Epidermal melanocyte (primary cell): ENCODE measurements around the gene CES5A.
"Not testable (repeated sequence)": the region's sequence is repeated elsewhere in the genome, so short reads cannot be mapped to it uniquely, and the experiment has no call there.

Experiments
- DNase-seq: peaks from one replicate; pipeline ENCODE4 v3.0.0; 2011; ENCODE audit warnings: low spot score; ENCODE audit not compliant: insufficient read length

Gene CES5A

DNA sequence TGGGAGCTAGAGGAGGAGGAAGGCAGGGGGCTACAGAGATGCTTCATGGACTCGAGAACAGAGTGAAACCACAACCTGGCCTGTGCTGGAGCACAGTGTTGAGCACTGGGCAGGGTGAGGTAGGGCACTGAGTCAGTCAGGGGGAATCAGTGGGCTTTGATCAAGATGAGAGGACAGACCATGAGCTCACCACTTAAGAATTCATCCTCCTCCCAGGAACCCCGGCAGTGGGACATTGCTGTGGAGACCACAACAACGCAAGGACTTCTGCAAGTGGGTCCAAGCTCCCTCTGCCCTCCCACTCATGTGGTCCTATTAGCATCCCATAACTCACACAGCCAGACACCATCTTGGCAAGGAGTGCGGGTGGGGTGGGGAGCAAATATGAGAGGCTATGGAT lies 1.7 kb upstream of the CES5A start:
- DNase-seq: no peak

- no peak for DNase-seq
Observed at GRCh38 chr16:55873122-55873521, 2.1 kb downstream of the CES5A start.

GRCh38 chr16:55872130-55872529 lies 3.0 kb downstream of the CES5A start:
- DNase-seq: no peak

GRCh38 chr16:55871411-55872038 lies 3.6 kb downstream of the CES5A start:
- DNase-seq: no peak

- DNase-seq: no peak
Observed at GRCh38 chr16:55868980-55869379, 6.2 kb downstream of the CES5A start.

DNA sequence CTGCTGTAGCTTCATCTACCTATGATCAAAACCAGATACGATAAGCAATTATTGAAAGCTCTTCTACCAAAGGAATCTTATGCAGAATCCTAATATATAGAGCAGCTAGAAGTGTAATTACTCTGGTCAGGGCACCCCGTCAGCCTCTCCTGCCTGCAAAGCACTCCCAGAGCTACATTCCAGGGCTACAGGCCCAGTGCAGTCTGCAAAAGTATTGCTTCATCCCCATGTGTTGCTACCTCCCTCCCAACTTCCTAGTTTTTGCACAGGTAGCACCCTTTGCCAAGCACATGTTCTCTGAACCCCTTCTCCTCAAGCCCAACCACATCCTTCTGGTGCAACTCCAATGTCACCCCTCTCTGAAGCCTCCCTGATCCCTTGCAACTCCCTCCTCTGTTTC lies 7.0 kb downstream of the CES5A start:
- no peak for DNase-seq

GRCh38 chr16:55861288-55861687 lies 13.9 kb downstream of the CES5A start:
- no peak for DNase-seq

DNA sequence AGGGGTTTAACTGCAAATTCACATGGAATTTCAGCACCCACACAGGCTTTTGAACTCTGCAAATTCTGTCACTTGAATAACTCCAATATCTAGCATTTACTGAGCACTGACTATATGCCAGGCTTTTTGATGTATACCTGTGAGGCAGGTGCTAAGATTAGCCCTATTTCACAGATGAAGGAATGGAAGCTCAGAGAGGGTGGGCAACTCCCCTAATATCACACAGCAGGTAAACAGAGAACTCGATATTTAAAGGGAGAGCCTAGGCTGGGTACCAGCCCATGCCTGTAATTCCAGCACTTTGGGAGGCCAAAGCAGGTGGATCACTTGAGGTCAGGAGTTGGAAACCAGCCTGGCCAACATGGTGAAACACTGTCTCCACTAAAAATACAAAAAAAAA lies 17.5 kb downstream of the CES5A start:
- not testable (repeated sequence) for DNase-seq

DNA sequence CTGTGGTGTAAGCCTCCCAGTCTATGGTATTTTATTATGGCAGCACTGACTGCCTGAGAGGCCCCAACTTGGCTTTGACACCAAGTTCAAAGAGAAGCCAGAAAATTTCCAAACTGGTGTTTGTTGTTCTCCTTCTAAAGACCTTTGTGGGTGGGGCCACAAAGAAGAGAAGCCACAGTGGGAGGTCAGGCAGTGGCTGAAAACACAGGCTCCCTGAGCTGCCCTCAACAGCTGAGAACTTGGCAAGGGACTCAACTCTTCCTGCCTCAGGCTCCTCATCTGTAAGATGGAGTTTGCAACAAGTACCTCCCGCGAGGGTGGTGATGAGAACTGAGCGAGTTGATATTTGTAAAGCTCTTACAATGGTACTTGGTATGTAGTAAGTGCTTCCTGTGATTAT lies 18.2 kb downstream of the CES5A start:
- DNase-seq: no peak

DNA sequence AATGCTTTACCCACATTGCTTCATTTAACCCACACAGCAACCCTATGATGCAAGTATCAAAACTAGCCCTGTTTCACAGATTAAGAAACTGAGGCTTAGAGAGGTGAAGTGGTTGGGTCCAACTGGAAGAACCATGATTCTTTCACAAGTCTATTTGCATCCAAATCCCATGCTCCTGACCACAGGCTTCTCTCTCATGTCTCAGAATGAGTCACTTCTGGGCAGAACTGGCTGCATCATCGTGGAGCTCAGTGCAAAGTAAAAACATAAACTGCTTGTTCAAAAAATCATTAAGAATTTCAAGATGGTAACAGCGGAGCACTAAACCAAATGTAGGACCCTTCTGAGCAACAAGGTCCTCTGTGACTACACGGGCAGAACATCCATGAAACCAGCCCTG lies 22.1 kb downstream of the CES5A start:
- DNase-seq: no peak

GRCh38 chr16:55849536-55849935 lies 25.6 kb downstream of the CES5A start:
- no peak for DNase-seq

DNA sequence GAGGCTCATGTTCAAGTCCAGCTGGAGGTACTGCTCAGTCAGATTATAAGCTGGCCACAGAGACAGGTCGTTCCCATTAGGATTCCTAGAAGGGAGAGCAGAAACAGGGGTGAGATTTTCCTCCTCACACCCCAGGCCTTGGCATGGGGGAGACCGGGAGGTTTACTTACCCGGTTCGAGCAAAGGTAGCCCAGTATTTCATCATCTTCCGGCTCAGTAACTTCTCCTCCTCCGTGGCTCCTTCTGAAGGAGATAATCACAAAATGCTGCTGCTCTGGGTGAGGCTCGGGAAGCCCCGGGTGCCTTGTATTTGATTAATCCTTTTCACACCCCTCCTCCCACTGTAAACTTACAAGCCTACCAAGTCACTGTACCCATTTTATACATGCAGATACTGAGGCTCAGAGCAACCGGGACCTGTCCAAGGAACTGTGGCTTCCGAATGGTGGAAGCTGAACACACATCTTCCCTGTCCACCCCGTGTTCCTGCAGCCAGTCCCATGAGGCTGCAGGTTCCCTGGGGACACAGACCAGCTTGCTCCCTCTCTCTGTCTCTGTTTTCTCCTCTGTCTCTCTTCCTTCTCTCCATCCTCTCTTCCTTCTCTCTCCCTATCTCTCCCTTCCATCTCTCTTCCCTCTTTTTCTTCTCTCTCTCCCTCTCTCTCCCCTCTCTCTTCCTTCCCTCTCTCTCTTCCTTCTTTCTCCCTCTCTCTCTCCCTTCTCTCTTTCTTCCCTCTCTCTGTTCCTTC lies 28.4 kb downstream of the CES5A start:
- DNase-seq: no peak

- DNase-seq: no peak
Observed at GRCh38 chr16:55843105-55843395, 32.1 kb downstream of the CES5A start.

GRCh38 chr16:55842369-55843104 lies 32.6 kb downstream of the CES5A start:
- peak; percentile 67 for DNase-seq

- DNase-seq: no peak
Observed at GRCh38 chr16:55839115-55839514, 36.1 kb downstream of the CES5A start.

DNA sequence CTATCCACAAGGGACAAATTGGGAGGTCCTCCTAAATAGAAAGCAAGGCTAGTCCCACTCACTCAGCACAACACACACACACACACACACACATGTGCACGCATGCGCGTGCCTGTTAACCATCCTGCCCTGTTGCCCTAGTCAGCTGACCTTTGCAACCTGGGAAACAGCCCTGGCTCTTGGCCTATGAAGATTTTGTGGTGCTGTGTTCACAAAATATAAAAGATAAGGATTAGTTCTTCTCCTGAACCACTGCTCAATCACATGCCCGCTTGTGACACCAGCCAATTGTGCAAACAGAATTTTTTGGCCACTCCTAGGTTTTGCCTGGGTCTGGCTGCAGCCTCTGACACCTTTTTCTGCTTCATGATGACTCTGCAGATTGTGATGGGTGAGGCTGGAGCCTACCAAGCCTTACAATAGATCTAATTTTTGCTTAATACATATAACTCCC lies 39.0 kb downstream of the CES5A start:
- no peak for DNase-seq

DNA sequence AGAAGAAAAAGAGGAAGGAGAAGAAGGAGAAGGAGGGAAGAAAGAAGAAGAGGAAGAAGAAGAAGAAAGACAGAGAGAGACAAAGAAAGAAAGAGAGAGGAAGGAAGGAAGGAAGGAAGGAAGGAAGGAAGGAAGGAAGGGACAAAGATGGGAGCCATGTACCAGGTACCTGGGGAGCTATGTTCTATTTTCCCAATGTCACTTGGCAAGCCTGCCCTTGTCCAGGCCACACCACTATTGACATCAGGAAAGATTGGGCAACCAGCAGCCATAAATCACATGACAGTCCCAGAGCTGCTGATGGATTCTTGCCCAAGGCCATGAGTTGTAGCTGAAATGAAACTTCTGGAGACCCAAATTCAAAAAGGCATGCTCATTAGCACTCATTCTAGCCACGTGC lies 39.6 kb downstream of the CES5A start:
- no peak for DNase-seq

- DNase-seq: not testable (repeated sequence)
Observed at GRCh38 chr16:55835173-55835572, 40.0 kb downstream of the CES5A start.

GRCh38 chr16:55834049-55834448 lies 41.1 kb downstream of the CES5A start:
- no peak for DNase-seq

GRCh38 chr16:55832773-55833691 lies 42.1 kb downstream of the CES5A start, which contains the start of gene CES1:
CES1 (minus strand) TSS chr16:55833096; CDS start chr16:55833055, 41 bp downstream.
- DNase-seq: no peak

DNA sequence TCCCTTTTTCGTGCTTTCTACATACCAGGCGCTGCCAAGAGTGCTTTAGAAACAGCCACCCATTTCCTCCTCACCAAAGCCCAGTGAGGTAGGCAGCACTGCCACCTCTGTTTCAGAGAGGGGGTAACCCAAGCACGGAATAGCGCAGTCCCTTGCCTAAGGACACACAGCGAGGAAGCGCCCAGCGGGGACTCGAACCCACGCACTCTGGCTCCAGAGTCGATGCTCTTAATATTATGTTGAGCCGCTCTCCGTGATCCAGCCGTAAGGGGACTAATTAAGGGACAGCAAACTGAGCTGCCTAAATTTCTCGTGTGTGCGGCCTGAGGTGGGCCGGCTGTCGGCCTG lies 42.8 kb downstream of the CES5A start:
- DNase-seq: no peak
